Keratinocyte (primary cell): ENCODE results near the gene MLPH. TPM values are rescaled to one million over a fixed set of nuclear protein-coding genes. Genes with fewer than 3 reads are reported as not detected.

Experiments
- DNase-seq: peaks from one replicate; pipeline ENCODE4 v3.0.0-alpha.2; 2011; ENCODE audit warnings: low read depth, missing footprints, low spot score
- FAIRE-seq: peaks from 2 replicates; lab custom pipeline; 2011; peaks lifted over from hg19 to GRCh38; lab: Jason Lieb, UNC
- H2AFZ ChIP-seq: 2 replicates; pipeline ENCODE4 v1.6.0; 2012; ENCODE audit warnings: low read length, control low read depth, inconsistent platforms; ENCODE audit not compliant: control insufficient read depth
- H3K27ac ChIP-seq: 2 replicates; pipeline ENCODE4 v1.5.1; 2011; ENCODE audit warnings: low read length; ENCODE audit not compliant: control insufficient read depth, insufficient read depth
- H3K27me3 ChIP-seq: 3 replicates; pipeline ENCODE4 v1.6.0; 2011; ENCODE audit warnings: low read length; ENCODE audit not compliant: control insufficient read depth, insufficient read depth; ENCODE audit errors: extremely low read depth
- H3K36me3 ChIP-seq, 2 experiments: 2 replicates in 1 of 2; 3 replicates in 1 of 2; pipeline ENCODE4 v1.5.1; 2011; ENCODE audit warnings: low read length in 2 of 2, mild to moderate bottlenecking in 1 of 2; ENCODE audit not compliant: control insufficient read depth in 2 of 2, insufficient read depth in 2 of 2; ENCODE audit errors: extremely low read depth in 1 of 2
- H3K4me1 ChIP-seq: 3 replicates; pipeline ENCODE4 v1.5.1; 2011; ENCODE audit warnings: low read length; ENCODE audit not compliant: control insufficient read depth, insufficient read depth; ENCODE audit errors: extremely low read depth
- H3K4me2 ChIP-seq: 3 replicates; pipeline ENCODE4 v1.6.0; 2011; ENCODE audit warnings: low read depth, low read length; ENCODE audit not compliant: control insufficient read depth, insufficient read depth; ENCODE audit errors: extremely low read depth
- H3K4me3 ChIP-seq, 3 experiments: fragments of 200-600 bp in 1 of 3; sonication (generic) in 1 of 3; 2 replicates in 2 of 3; 3 replicates in 1 of 3; pipeline ENCODE4 v1.5.1; 2011 to 2016; ENCODE audit warnings: low read length in 3 of 3, mild to moderate bottlenecking in 3 of 3, control low read depth in 2 of 3, inconsistent platforms in 1 of 3, low read depth in 1 of 3, mixed read lengths in 1 of 3, mixed run types in 1 of 3, moderate library complexity in 1 of 3; ENCODE audit not compliant: control insufficient read depth in 2 of 3, insufficient read depth in 2 of 3; ENCODE audit errors: extremely low read depth in 1 of 3
- H3K79me2 ChIP-seq: 2 replicates; pipeline ENCODE4 v1.6.0; 2012; ENCODE audit warnings: low read length; ENCODE audit not compliant: control insufficient read depth, insufficient read depth
- H3K9ac ChIP-seq: 3 replicates; pipeline ENCODE4 v1.6.0; 2011; ENCODE audit warnings: low read length; ENCODE audit not compliant: control insufficient read depth, insufficient read depth; ENCODE audit errors: extremely low read depth
- H3K9me1 ChIP-seq: 3 replicates; pipeline ENCODE4 v1.6.0; 2011; ENCODE audit warnings: low read length; ENCODE audit not compliant: control insufficient read depth, insufficient read depth; ENCODE audit errors: extremely low read depth
- H3K9me3 ChIP-seq: 2 replicates; pipeline ENCODE4 v1.5.1; 2012; ENCODE audit warnings: low read depth, low read length; ENCODE audit not compliant: control insufficient read depth
- H4K20me1 ChIP-seq: 3 replicates; pipeline ENCODE4 v1.6.0; 2011; ENCODE audit warnings: low read length; ENCODE audit not compliant: control insufficient read depth, insufficient read depth; ENCODE audit errors: extremely low read depth
- CTCF ChIP-seq, 3 experiments: IDR thresholded peaks in 1 of 3; conservative IDR thresholded peaks in 1 of 3; optimal IDR thresholded peaks in 1 of 3; 2 replicates in 2 of 3; 3 replicates in 1 of 3; pipeline versions ENCODE3 to v1.5.1; 2011; ENCODE audit warnings: low read length in 3 of 3, mild to moderate bottlenecking in 3 of 3, moderate library complexity in 2 of 3, control low read depth in 1 of 3, inconsistent platforms in 1 of 3; ENCODE audit not compliant: insufficient read depth in 2 of 3; ENCODE audit errors: extremely low read depth in 1 of 3
- EZH2 ChIP-seq: IDR thresholded peaks from one replicate; pipeline ENCODE4 v1.6.1; 2012; ENCODE audit warnings: inconsistent platforms, mild to moderate bottlenecking, low read length, moderate library complexity
- dilution Hi-C: fragments of 300-500 bp; cut with MboI; formaldehyde crosslinking; loops from one replicate; pipeline ENCODE4 v1.7.0; 2020; ENCODE audit warnings: low sequenced_read_pairs; ENCODE audit not compliant: extremely low pct_ligation_motif_present
- polyA plus RNA-seq, 5 experiments: library from polyadenylated mRNA; depleted of rRNA in 3 of 5; stranded (reverse) in 3 of 5; stranded (forward) in 1 of 5; unstranded in 1 of 5; fragments of >200 nt; gene quantifications; 1 replicate in 1 of 5; 2 replicates in 3 of 5; 3 replicates in 1 of 5; pipeline versions ENCODE4 v1.2.1 to v1.2.3, GENCODE V29; 2011 to 2012; ENCODE audit warnings: missing spikeins in 2 of 5, low read depth in 1 of 5, low replicate concordance in 1 of 5

The MLPH gene
- polyA plus RNA-seq, 1 donor (not counting 4 experiments of a cell fraction or from before 2014, with no cell fraction given) = 0.67 TPM

- no peaks in the 10 kb centered on the region for H3K79me2 ChIP-seq
- H2AFZ ChIP-seq = no peak overlapping the region
- H3K27ac ChIP-seq = no peak overlapping the region
- H3K4me1 ChIP-seq = peaks cover 2% of the 10 kb centered on the region
- no peak overlapping the region for H3K4me3 ChIP-seq
- no peak for TF ChIP-seq CTCF (optimal IDR thresholded peaks at IDR 0.05 in 1 of 3, IDR thresholded peaks at IDR 0.05 in 1 of 3, conservative IDR thresholded peaks at IDR 0.05 in 1 of 3; ENCODE audit: extremely low read depth in 1 of 3, insufficient read depth in 2 of 3, low read length in 3 of 3)
- TF ChIP-seq EZH2 = no peak
- DNase-seq = no peak
- dilution Hi-C loops = no loop called here
- no peak for FAIRE-seq
- no peak overlapping the region for H3K9ac ChIP-seq
- H3K9me1 ChIP-seq = no peaks in the 10 kb centered on the region
- peaks cover 12% of the 10 kb centered on the region for H3K27me3 ChIP-seq
- no peaks in the 10 kb centered on the region for H3K36me3 ChIP-seq
- no peaks in the 10 kb centered on the region for H4K20me1 ChIP-seq
- H3K4me2 ChIP-seq = no peak overlapping the region
- H3K9me3 ChIP-seq = no peaks in the 10 kb centered on the region
Measured at GRCh38 chr2:237549643-237550415, 62.8 kb downstream of the MLPH start.

- H4K20me1 ChIP-seq = no peaks in the 10 kb centered on the region
- no peaks in the 10 kb centered on the region for H3K9me1 ChIP-seq
- FAIRE-seq (no peak), DNase-seq (no peak)
- H3K79me2 ChIP-seq = no peaks in the 10 kb centered on the region
- TF ChIP-seq CTCF (optimal IDR thresholded peaks at IDR 0.05 in 1 of 3, IDR thresholded peaks at IDR 0.05 in 1 of 3, conservative IDR thresholded peaks at IDR 0.05 in 1 of 3; ENCODE audit: extremely low read depth in 1 of 3, insufficient read depth in 2 of 3, low read length in 3 of 3) = no peak
- TF ChIP-seq EZH2 = no peak
- H2AFZ ChIP-seq = no peak overlapping the region
- no peak overlapping the region for H3K27ac ChIP-seq
- H3K4me2 ChIP-seq = no peak overlapping the region
- H3K4me3 ChIP-seq = no peak overlapping the region
- peaks cover 2% of the 10 kb centered on the region for H3K4me1 ChIP-seq
- no peaks in the 10 kb centered on the region for H3K9me3 ChIP-seq
- no peaks in the 10 kb centered on the region for H3K36me3 ChIP-seq
- no peak overlapping the region for H3K9ac ChIP-seq
- dilution Hi-C loops = no loop called here
- H3K27me3 ChIP-seq = peaks cover 12% of the 10 kb centered on the region
Measured at GRCh38 chr2:237551071-237551574, 64.1 kb downstream of the MLPH start.
